Smooth muscle cell (in vitro differentiated cells): ENCODE results near the gene AJM1. TPM values are rescaled to one million over a fixed set of nuclear protein-coding genes. Genes with fewer than 3 reads are reported as not detected.
"Not testable (repeated sequence)": the region's sequence is repeated elsewhere in the genome, so short reads cannot be mapped to it uniquely, and the experiment has no call there.

Experiments used
- DNase-seq: peaks from one replicate; lab custom pipeline; 2025; ENCODE audit not compliant: unreplicated experiment; lab: John Stamatoyannopoulos, UW
- H2AFZ ChIP-seq: fragments of 200-600 bp; sonication (generic); 2 replicates; pipeline ENCODE4 v1.6.0; 2016; ENCODE audit warnings: antibody characterized with exemption, low read depth, mild to moderate bottlenecking
- H3F3A ChIP-seq: fragments of 200-600 bp; sonication (generic); 2 replicates; pipeline ENCODE4 v1.6.0; 2017; ENCODE audit warnings: antibody characterized with exemption, low read depth
- H3K27ac ChIP-seq: fragments of 200-600 bp; sonication (generic); 2 replicates; pipeline ENCODE4 v1.5.1; 2016; ENCODE audit warnings: low read depth, mild to moderate bottlenecking
- H3K27me3 ChIP-seq: fragments of 200-600 bp; sonication (generic); 2 replicates; pipeline ENCODE4 v1.6.1; 2016; ENCODE audit warnings: low read depth, mild to moderate bottlenecking
- H3K36me3 ChIP-seq: fragments of 200-600 bp; sonication (generic); 2 replicates; pipeline ENCODE4 v1.5.1; 2016; ENCODE audit warnings: low read depth
- H3K4me1 ChIP-seq: fragments of 200-600 bp; sonication (generic); 2 replicates; pipeline ENCODE4 v1.5.1; 2016; ENCODE audit warnings: low read depth
- H3K4me2 ChIP-seq: fragments of 200-600 bp; sonication (generic); 2 replicates; pipeline ENCODE4 v1.6.0; 2016; ENCODE audit warnings: mild to moderate bottlenecking
- H3K4me3 ChIP-seq: fragments of 200-600 bp; sonication (generic); 2 replicates; pipeline ENCODE4 v1.5.1; 2016; ENCODE audit warnings: mild to moderate bottlenecking
- H3K79me2 ChIP-seq: fragments of 200-600 bp; sonication (generic); 2 replicates; pipeline ENCODE4 v1.6.0; 2016; ENCODE audit warnings: low read depth, mild to moderate bottlenecking
- H3K9ac ChIP-seq: fragments of 200-600 bp; sonication (generic); 2 replicates; pipeline ENCODE4 v1.6.0; 2016; ENCODE audit warnings: low read depth
- H3K9me3 ChIP-seq: fragments of 200-600 bp; sonication (generic); replicated peaks from 2 replicates; pipeline ENCODE4 v1.5.1; 2016; ENCODE audit warnings: low read depth
- H4K20me1 ChIP-seq: fragments of 200-600 bp; sonication (generic); 2 replicates; pipeline ENCODE4 v1.6.0; 2016; ENCODE audit warnings: low read depth
- WGBS: methylation state at CpG from one replicate; pipeline ENCODE4 v1.1.7; 2016; ENCODE audit warnings: low lambda C conversion rate; 5-methylcytosine and 5-hydroxymethylcytosine counted together
- polyA plus RNA-seq: library from polyadenylated mRNA; unstranded; fragments of >200 nt; fragmentation: Nextera tagmentation; extraction: Ambion mirVana; gene quantifications from 2 replicates; pipeline ENCODE4 v1.2.1, GENCODE V29; 2016
- total RNA-seq: library from RNA; depleted of rRNA; stranded (reverse); fragments of >200 nt; gene quantifications from 2 replicates; pipeline ENCODE4 v1.2.3, GENCODE V29; 2014
- TF ChIP-seq, protein P1 (sequence below): fragments of 200-600 bp; sonication (generic); IDR thresholded peaks from 2 replicates; pipeline ENCODE4 v1.5.1; 2017; ENCODE audit warnings: borderline replicate concordance, mild to moderate bottlenecking, antibody characterized with exemption; ENCODE audit not compliant: insufficient read depth, poor library complexity, severe bottlenecking

Gene AJM1
- 1.2 and 1.8 TPM in 2 replicates for total RNA-seq
- polyA plus RNA-seq: 2.9 and 3.7 TPM in 2 replicates

GRCh38 chr9:136842380-136842948 is at the start of gene AJM1:
AJM1 (plus strand) TSS chr9:136842478; CDS start chr9:136844415, 1,937 bp downstream.
- H4K20me1 ChIP-seq: peaks cover 26% of the 10 kb centered on the region
- peak within 1 kb of the TSS; percentile 81 for H3K4me2 ChIP-seq
- H3K4me3 ChIP-seq: peak within 1 kb of the TSS; percentile 55
- H3K36me3 ChIP-seq, H2AFZ ChIP-seq, H3K9ac ChIP-seq, H3K9me3 ChIP-seq, H3K79me2 ChIP-seq, H3K27ac ChIP-seq, H3F3A ChIP-seq, H3K27me3 ChIP-seq: not testable (repeated sequence)
- 5% methylated on average over 26 of the region's 27 CpGs for WGBS
- TF ChIP-seq, protein P1, sequence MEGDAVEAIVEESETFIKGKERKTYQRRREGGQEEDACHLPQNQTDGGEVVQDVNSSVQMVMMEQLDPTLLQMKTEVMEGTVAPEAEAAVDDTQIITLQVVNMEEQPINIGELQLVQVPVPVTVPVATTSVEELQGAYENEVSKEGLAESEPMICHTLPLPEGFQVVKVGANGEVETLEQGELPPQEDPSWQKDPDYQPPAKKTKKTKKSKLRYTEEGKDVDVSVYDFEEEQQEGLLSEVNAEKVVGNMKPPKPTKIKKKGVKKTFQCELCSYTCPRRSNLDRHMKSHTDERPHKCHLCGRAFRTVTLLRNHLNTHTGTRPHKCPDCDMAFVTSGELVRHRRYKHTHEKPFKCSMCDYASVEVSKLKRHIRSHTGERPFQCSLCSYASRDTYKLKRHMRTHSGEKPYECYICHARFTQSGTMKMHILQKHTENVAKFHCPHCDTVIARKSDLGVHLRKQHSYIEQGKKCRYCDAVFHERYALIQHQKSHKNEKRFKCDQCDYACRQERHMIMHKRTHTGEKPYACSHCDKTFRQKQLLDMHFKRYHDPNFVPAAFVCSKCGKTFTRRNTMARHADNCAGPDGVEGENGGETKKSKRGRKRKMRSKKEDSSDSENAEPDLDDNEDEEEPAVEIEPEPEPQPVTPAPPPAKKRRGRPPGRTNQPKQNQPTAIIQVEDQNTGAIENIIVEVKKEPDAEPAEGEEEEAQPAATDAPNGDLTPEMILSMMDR: peak; percentile 81
- DNase-seq: peak; percentile 57
- H3K4me1 ChIP-seq: peaks cover 24% of the 10 kb centered on the region

DNA sequence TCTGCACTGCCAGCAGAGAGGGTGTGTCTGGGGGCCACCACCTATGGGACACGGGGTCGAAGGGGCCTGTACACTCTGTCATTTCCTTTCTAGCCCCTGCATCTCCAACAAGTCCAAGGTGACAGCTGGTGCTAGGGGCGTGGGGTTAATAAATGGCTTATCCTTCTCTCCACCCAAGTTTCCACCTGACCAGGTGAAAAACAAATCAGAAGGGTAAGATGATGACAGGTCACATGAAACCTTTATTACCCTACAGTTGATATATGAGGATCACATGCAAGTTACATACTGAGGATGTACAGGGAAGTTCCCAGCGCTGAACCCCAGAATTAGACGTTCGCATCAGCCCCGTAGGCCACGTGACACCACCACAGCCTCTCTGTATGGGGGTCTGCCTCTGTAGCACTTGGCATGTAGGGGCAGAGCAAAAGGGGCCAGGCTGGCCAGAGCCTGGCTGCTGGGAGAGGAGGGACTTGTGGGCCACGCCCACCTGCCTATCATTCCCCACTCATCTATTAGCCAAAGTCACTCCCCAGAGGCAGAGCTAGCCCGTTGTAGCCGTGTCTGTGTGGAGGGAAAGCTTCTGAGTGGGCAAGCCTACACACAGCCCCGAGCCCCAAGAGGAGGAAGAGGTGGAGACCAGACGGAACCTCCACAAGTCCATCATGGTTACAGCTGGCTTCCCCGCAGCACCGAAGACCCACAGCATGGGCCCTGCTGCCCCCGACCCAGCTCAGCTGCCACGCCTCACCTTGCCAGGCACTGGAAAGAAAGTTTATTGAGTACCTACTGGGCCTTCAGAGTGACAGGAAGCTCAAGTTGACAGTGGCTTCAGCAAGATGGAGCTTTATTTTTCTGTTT is 49.0 kb upstream of the AJM1 start:
- Histone ChIP-seq H3K9me3 (no peaks in the 10 kb centered on the region), H3K4me2 (no peak overlapping the region), H3F3A (peaks cover 25% of the 10 kb centered on the region), H4K20me1 (peaks cover 12% of the 10 kb centered on the region), H2AFZ (no peak overlapping the region), H3K36me3 (no peaks in the 10 kb centered on the region), H3K9ac (no peak overlapping the region), H3K79me2 (peaks cover 15% of the 10 kb centered on the region), H3K27ac (no peak overlapping the region), H3K4me1 (peaks cover 36% of the 10 kb centered on the region), H3K4me3 (no peak overlapping the region), H3K27me3 (no peaks in the 10 kb centered on the region)
- TF ChIP-seq, protein P1: no peak
- WGBS: 85% methylated on average over 17 of the region's 17 CpGs
- DNase-seq: no peak

GRCh38 chr9:136794281-136794999 is 47.8 kb upstream of the AJM1 start:
- Histone ChIP-seq H3K27ac (no peak overlapping the region), H4K20me1 (peaks cover 12% of the 10 kb centered on the region), H3F3A (peaks cover 26% of the 10 kb centered on the region), H3K36me3 (no peaks in the 10 kb centered on the region), H2AFZ (no peak overlapping the region), H3K79me2 (peaks cover 15% of the 10 kb centered on the region), H3K4me3 (no peak overlapping the region), H3K27me3 (no peaks in the 10 kb centered on the region), H3K4me1 (peaks cover 31% of the 10 kb centered on the region), H3K9ac (no peak overlapping the region), H3K4me2 (no peak overlapping the region), H3K9me3 (no peaks in the 10 kb centered on the region)
- TF ChIP-seq, protein P1: no peak
- DNase-seq: no peak
- 90% methylated on average over 14 of the region's 14 CpGs for WGBS
